HG03159 (cell line): ENCODE results near the gene KIRREL3.

Experiments
- ATAC-seq: cut with Tn5 transposase; IDR thresholded peaks from one replicate; pipeline ENCODE4 v1.9.1; 2021; ENCODE audit warnings: mild to moderate bottlenecking, moderate library complexity; ENCODE audit not compliant: unreplicated experiment

Gene KIRREL3

DNA sequence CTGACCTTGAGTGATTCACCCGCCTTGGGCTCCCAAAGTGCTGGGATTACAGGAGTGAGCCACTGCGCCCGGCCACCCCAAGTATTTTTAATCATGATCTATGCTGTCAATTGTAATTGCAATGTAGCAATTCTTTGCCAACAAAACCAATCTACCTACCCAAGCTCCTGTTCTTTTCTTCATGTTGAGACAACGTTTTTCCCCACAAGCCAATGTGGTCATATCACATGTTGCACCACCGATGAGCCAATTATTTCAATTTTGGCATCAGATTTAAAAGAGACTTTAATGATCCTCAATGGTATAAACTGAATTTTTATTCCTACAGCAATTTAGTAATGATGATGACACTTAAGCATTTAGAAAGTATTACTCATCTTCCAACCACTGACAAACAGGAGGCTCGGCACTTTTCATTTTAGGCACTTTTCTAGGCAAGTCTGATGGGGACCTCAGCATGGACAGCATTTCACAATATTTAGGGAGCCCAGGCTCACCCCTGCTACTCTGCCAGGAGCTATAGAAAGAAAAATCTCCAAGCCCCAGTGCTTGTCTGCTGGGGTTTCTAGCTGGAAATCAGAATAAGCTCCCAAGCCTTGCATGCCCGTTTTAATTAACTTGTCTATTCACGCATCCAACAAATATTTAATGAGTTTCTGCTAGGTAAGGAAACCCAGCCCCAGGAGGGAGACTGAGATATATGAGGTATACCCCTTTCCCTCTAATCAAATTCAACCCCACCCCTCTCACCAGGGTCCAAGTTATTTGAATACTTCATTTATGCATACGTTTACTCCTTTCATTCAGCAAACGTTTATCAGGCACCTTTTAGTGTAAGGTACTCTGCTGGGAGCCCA lies 353.6 kb downstream of the KIRREL3 start:
- no peak for ATAC-seq

DNA sequence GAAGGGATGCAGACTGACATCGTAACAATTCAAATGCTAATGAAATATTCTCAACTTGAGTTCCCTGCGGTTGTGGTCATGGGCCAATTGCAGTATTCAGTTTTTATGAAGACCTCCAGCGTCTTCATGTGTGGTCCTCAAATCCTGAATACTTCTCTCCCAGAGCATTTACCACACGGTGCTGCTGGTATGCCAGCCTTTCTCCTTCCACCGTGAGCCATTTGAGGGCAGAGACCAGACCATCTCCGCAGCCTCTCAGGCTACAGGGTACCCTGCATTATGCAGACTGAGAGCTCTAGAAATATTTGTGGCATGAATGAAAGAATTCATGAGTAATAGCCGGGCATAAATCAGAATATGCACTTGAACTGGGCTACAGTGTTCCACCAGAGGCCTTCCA lies 355.4 kb downstream of the KIRREL3 start:
- no peak for ATAC-seq

DNA sequence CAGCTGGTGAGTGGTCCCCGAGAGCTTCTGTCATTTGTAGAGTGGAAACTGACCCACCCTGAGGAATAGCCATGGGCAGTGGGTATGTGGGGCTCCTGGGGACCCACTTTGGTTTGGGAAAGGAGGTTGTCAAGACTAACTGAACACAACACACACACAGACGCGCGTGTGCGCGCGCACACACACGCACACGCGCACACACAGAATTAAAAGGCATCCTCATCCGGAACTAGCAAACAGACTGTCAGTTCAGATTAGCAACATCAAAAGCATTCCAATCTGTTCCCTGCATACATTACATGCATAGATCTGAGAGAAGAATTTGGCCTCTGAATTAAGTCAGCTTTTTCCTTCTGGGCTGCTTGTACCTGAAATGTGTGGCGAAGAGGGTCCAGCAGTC lies 360.4 kb downstream of the KIRREL3 start:
- no peak for ATAC-seq

DNA sequence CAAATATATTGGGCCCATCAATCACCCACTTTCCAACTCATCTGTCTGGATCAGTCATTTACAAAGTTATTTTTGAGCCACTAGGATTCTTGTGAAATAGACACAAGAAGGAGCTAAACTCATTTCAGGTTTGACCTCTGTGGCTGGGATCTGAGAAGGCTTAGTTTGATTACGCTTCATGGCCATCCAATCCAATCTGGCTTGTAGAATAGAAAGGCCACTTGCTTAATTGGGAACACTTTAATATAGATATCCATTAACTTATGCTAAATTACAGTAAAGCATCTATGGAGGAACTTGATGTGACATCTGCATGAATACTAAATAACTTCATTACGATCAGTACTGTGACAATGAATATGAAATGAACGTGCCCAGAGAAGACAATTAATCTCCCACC lies 360.9 kb downstream of the KIRREL3 start:
- no peak for ATAC-seq

DNA sequence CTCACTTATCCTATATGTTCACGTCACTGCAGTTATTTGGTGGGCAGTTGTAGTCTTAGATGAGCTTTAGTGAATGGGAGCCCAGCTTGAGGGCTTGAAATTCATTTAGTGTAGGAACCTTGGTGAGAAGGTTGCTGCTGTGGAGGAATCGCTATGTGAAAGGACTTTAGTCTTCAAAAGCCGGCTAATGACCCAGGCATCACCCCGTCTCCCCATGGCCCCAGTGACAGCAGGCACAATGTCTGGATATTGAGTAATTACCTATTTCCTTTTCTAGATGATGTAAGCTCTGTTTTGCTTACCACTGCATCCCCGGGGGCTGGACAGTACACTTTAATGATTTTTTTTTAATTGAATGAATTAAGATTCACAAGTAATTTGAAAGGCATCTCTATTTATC lies 361.9 kb downstream of the KIRREL3 start:
- ATAC-seq: no peak

DNA sequence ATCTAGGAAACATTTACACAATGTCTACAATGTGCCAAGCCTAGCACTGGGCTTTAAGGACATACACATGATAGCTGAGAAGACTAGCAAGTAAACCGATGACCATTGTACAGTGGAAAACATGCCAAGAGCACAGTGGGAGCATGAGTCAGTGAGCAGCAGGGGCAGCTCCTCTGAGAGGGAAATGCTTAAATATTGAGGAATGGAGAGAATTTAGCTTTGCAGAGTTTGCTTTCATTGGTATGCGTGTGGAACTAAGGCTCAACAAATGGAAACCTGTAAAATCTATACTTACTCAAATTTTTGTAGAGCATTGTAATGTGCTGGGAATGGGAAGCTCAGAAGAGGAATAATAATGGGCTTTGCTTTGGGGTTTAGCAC lies 362.8 kb downstream of the KIRREL3 start:
- ATAC-seq: no peak

DNA sequence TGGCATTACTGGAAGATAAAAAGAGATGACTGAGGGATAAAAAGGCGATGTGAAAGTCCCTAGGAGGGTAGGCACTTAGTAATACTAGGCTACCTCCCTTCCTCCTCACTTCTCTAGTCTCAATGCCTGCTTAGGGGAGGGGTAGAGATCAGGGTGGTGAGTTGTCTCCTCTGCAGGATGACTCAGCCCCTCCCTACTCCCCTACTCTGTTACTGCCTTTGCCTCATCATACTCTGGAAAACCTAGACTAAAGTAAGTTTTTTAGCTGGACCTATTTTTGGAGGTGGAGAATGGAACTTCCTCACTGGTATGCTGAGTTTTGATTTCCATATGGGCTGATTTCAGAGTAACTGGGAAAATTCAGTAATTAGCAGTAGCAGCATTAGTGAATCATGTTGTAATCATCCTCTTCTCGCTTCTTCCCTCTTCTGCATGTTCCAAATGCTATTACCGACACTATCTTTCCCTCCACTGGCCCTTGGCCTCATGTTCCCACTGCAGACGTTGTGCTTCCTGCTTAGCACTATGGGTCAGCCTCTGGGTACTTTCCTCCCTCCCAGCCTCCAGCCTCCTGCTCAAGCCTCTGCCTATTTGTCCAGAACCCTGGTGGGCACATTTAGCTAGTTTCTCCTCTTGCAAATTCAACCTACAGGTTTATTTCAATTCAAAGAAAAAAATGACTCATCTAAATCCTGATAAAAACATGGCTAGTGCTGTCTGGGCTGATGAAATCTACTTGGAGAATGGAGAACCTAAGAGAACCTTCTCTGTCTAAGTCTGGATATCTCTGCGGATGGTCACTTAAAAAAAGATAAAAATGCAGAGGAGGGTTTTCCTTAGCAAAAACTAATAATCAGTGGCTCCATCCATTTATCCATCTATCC lies 363.4 kb downstream of the KIRREL3 start:
- no peak for ATAC-seq

DNA sequence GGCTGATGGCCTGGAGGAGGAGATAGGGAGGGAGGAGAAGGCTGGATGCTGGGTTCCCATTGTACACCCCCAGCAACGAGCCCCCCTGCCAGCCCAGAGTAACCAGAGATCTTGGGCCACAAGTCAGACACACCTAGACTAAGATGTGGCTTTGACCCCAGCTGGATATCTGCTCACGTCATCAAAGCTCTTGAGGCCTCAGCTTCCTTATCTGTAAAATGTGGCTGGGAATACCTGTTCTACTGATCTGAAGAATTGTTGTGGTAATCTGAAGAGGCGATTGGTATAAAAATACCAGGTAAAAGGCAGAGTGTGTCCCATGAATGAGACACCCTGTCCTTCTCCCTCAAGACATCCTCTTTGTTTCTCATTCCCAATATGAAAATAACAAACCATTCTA lies 365.1 kb downstream of the KIRREL3 start:
- ATAC-seq: no peak

DNA sequence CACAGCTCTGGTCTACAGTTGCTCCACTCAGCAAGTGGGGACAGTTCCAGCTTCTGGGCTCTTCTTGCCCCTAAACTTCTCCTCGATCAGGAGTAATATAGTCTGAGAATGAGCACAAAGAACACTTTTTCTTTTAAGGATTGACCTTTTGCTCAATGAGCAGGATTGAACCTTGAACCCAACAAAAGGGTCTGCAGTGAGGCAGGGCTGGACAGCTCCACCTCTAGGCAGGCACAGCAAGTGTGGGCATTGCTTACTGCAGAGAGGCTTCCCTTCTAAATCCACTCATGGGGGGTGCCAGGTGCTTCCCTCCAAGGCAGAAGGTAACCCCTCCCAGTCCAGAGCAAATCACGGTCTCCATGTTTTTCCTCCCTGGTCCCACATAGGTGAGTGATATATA lies 365.6 kb downstream of the KIRREL3 start:
- ATAC-seq: no peak

DNA sequence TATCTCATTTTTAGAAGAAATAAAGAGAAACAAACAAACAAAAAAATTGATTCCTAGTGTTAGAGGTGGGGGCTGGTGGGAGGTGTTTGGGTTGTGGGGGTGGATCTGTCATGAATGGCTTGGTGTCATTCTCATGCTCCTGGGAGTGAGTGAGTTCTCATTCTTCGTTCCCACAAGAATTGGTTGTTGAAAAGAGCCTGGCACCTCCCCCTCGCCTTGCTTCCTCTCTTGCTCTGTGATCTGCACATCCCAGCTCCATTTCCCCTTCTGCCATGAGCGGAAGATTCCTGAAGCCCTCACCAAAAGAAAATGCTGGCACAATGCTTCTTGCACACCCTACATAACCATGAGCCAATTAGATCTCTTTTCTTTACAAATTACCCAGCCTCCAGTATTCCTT lies 367.2 kb downstream of the KIRREL3 start:
- ATAC-seq: no peak

DNA sequence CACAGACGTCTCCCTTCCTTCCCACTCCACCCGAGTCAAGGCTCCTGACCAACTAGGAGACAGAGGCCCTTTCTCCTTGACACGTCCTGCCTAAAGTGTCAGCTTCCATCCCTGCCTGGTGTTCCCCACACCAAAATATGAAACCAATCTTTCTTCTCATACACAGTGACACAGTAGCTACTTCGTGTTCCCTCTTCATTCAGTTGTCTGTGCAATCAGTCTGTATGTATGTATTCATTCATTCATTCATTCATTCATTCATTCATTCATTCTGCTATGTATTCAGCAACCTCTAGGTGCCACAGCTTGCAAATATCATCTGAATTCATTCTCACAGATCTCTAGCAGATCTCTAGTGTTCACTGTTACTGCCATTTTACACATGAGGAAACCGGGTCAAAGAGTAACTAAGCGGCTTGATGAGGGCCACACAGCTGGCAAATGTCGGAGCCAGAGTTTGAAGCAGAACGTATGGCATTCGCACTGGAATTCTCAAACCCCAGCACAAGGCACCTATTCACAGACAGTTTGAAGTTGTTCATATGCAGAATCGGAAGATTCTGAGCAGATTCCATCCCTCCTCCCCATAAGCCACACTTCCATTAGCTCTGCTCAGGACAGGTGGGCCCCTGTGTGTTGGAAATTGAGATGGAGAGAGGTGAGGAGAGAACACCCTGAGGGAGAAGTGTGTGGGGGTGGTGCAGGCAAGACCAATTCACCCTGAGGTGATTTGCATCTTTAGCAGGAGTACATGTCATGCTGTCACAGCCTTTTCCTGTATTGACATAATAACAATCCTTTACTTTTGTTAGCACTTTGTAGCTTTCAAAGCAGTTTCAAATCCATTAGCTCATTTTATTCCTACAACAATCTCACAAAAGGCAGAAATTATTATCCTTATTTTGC lies 369.4 kb downstream of the KIRREL3 start:
- ATAC-seq: no peak

DNA sequence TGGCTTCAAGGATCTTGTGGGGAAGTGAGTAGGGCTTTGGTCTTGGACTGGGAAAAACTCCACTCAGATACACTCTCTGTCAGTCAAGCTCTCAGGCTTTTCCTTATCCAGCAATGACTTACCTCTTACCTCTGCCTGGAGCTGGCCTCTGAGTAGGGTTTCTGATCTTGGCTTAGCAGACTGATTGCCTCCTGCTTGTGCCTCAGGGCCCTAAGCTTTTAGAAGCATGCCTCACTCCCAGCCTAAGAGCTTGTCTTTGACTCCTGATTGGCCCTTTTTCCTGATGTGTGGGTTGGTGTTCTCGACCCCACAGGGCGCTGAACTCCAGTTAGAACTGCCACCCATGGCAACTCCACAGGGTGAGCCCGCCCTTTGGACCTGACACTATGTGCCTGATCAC lies 370.1 kb downstream of the KIRREL3 start:
- no peak for ATAC-seq

DNA sequence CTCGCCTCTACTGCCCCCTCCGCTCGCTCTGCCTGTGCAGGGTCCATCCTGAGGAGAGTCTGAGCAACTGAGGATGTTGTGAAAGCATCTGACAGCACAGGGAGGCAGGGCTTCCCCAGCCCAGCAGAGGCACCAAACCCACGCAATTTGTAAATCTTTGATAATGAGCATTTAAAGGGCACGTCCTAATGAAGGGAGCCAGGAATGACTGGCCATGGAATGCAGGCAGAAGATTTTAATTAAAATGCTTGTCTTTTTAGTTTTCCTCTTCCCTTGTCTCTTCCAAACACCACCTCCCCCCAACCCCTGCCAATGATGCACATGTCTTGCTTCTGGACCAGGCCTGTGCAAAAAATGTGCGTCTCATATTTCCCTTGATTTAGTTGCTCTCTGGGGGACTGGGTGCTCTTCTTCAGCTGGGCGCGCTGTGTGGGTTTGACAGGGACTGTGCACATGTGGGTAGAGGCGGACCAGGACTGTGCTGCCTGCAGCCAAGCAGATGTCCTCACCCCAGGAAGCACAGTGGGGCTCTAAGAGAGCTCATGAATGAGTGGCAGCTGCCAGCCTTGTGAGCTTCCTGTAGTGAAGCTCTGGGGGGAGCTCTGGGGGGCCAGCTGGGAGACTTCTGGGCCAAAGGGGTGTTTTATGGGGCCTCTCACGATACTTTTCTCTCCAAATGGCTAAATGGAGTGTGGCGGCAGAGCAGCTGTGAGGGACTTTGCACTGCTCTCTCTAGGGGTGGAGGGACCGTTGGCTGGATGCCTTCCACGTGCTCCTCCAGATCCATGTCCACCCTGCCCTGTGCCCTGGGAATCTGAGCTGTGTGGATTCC lies 371.6 kb downstream of the KIRREL3 start:
- ATAC-seq: no peak

DNA sequence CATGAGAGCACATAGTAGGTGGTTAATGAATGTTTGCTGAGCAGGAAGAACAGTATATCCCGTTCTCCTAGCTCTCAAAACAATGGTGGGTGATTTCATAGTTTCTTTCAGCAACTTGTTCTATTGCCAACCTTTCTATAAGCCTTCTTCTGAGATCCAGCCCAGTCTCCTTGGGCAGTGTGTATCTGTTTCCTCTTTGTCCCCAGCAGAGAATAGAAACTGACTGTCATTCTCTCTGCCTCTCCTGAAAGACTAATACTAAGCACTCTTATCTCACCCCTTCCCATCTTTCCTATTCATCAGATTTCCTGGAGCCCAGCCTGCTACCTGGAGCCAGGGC lies 372.1 kb downstream of the KIRREL3 start:
- ATAC-seq: no peak

DNA sequence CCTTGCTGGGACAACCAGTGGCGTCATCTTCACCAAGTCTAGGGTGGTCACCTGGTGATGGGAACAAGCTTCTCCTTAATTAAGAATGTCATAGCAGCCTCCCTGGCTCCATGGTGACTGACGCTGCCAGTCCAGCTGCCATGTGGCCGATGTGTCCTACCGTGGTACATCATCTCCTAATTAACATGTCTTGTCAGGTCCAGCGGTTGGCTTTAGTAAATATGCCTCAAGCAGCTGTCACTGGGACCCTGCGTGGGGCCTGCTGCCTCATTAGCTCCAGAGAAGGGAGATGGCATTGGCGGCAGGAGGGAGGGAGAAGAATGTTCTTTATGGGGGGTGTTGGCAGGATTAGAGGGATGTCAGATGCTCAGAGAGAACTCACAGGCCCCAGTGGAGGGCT lies 373.1 kb downstream of the KIRREL3 start:
- ATAC-seq: no peak

DNA sequence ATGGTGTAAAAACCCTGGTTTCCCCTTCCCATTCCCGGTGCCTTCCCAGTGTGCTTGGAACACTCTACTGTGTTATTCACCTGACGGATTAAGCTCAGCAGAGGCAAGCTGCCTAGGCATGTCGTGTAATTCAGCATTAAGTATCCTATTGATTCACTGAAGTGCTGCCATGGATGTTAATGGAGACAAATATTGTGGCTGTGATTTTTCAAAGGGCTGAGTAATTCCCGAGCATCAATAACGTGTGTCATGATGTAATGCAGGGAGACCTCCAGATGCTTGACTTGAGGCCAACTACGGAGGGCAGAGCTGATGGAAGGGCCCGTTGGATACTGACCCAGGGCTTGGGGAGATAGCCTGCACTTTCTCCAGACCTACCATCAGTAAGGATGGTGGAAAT lies 376.1 kb downstream of the KIRREL3 start:
- ATAC-seq: no peak

DNA sequence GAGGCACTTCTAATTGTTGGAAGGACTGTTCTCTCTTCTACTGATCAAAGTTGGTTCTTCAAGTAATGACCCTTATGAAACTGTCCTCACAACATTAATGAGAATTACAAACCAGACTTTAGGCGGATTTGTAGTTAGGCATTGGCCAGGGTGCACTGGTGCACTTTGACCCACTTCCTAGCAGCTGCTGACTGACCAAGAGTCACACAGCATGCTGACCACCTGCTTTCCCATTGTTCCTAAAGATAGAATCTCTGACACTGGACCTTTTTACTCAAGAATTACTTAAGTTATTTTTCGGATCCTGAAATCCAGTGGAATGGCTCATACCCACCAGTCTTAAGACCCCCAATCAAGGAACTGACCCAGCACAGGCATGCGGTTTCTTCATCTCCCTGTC lies 381.1 kb downstream of the KIRREL3 start:
- ATAC-seq: no peak

DNA sequence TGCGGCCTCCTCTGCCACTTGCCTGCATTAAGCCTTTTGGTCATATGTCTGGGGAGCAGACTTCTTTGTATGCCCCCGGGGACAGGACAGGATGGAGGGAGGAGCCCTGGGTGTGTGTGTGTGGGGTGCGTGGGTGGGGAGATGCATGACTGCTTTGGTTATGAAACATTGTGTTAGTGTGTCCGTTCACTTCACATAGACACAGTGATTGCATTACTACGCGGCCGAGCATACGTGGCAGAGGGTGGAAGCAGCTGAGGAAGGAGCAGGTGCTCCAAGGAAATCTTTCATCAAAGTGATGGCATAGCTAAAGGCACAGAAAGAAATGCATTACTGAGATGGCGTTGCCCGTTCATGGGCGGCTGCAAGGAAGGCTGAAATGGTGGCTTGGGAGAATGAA lies 384.7 kb downstream of the KIRREL3 start:
- no peak for ATAC-seq

DNA sequence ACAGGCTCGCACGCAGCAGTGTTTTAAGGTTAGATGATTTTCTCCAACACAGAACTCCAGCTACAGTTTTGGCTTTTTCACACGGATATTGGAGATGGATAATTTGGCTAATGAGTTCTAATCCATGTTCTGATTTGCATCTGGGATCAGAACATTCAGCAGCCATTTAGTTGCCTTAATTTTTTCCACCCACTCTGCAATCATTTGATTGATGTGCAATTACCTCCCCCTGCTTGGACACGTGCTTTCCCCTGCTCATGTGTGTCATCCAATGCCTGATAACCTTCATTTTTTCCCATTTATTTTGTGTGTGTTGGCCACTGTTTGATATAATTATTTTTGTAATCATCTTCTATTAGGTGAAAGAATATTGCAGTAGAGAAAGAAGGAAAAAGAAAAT lies 387.3 kb downstream of the KIRREL3 start:
- no peak for ATAC-seq

DNA sequence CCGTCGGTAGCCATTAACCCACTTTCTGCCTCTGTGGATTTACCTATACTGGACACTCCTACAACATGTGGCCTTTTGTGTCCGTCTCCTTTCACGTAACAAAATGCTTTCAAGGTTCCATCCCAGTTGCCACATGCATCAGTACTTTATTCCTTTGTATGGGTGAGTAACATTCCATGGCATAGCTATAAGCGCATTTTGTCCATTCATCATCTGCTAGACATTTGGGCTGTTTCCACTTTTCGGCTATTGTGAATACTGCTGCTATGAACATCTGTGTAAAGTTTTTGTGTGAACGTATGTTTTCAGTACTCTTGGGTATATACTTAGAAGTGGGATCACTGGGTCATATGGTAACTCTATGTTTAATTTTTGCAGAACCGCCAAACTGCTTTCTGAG lies 387.9 kb downstream of the KIRREL3 start:
- ATAC-seq: no peak
